NB4 (cell line): ENCODE measurements around the gene GP1BA.
"Not testable (repeated sequence)": the region's sequence is repeated elsewhere in the genome, so short reads cannot be mapped to it uniquely, and the experiment has no call there.

Experiments used
- DNase-seq: peaks from one replicate; pipeline ENCODE4 v3.0.0; 2010; ENCODE audit warnings: low read depth
- H3K4me3 ChIP-seq: one replicate; pipeline ENCODE4 v1.5.1; 2011; ENCODE audit warnings: mild to moderate bottlenecking, low read depth, low read length, moderate library complexity
- CTCF ChIP-seq: IDR thresholded peaks from one replicate; pipeline ENCODE4 v1.5.1; 2012; ENCODE audit warnings: low read depth, low read length
- MAX ChIP-seq: IDR thresholded peaks from 2 replicates; pipeline ENCODE4 v1.6.1; 2011; ENCODE audit warnings: low read depth, low read length
- MYC ChIP-seq: IDR thresholded peaks from 2 replicates; pipeline ENCODE4 v1.6.1; 2011; ENCODE audit warnings: low read depth, low read length
- POLR2A ChIP-seq: IDR thresholded peaks from 2 replicates; pipeline ENCODE4 v1.6.1; 2011; ENCODE audit warnings: mild to moderate bottlenecking; ENCODE audit not compliant: insufficient read length; ENCODE audit errors: extremely low read depth

GP1BA gene

GRCh38 chr17:4903051-4903818 is 28.8 kb upstream of the GP1BA start, which contains the start of gene CHRNE:
Gene CHRNE (minus strand): TSS chr17:4903098. CDS start chr17:4903063, 35 bp downstream.
- DNase-seq = peak; percentile 74
- no peak within 1 kb of the TSS for H3K4me3 ChIP-seq
- TF ChIP-seq CTCF (peak; percentile 62), POLR2A (no peak), MAX (peak; percentile 75), MYC (no peak)

- H3K4me3 ChIP-seq, DNase-seq: not testable (repeated sequence)
Measured at GRCh38 chr17:4906642-4907041, 25.4 kb upstream of the GP1BA start.

GRCh38 chr17:4908301-4908700 is 23.8 kb upstream of the GP1BA start:
- TF ChIP-seq CTCF = no peak
- no peak for TF ChIP-seq MAX
- no peak for TF ChIP-seq POLR2A
- no peak for TF ChIP-seq MYC
- H3K4me3 ChIP-seq = no peak overlapping the region
- DNase-seq = no peak

GRCh38 chr17:4908711-4909496 is 23.2 kb upstream of the GP1BA start:
- H3K4me3 ChIP-seq = no peak overlapping the region
- TF ChIP-seq MAX (peak; percentile 36; the same call in 1 of the 2 replicates), CTCF (peak; percentile 74), POLR2A (no peak), MYC (peak; percentile 58)
- peak; percentile 88 for DNase-seq

GRCh38 chr17:4913994-4914393 is 18.1 kb upstream of the GP1BA start:
- no peak overlapping the region for H3K4me3 ChIP-seq
- TF ChIP-seq MYC (no peak), MAX (no peak), CTCF (no peak), POLR2A (no peak)
- no peak for DNase-seq

GRCh38 chr17:4914551-4914950 is 17.5 kb upstream of the GP1BA start:
- H3K4me3 ChIP-seq, DNase-seq: not testable (repeated sequence)

- no peak overlapping the region for H3K4me3 ChIP-seq
- no peak for TF ChIP-seq CTCF
- no peak for TF ChIP-seq MYC
- TF ChIP-seq MAX = no peak
- no peak for DNase-seq
Measured at GRCh38 chr17:4919511-4920047, 12.5 kb upstream of the GP1BA start.
